GM18519 (cell line): ENCODE results near the gene ANGPT4.
"Not testable (repeated sequence)": the region's sequence is repeated elsewhere in the genome, so short reads cannot be mapped to it uniquely, and the experiment has no call there.

Experiments used
- ATAC-seq: cut with Tn5 transposase; IDR thresholded peaks from one replicate; pipeline ENCODE4 v1.9.1; 2021; ENCODE audit warnings: mild to moderate bottlenecking, moderate library complexity; ENCODE audit not compliant: unreplicated experiment, low FRiP score

The ANGPT4 gene

GRCh38 chr20:830011-830521 is 86.1 kb downstream of the ANGPT4 start:
- ATAC-seq = no peak

GRCh38 chr20:829551-829950 is 86.6 kb downstream of the ANGPT4 start:
- ATAC-seq = no peak

DNA sequence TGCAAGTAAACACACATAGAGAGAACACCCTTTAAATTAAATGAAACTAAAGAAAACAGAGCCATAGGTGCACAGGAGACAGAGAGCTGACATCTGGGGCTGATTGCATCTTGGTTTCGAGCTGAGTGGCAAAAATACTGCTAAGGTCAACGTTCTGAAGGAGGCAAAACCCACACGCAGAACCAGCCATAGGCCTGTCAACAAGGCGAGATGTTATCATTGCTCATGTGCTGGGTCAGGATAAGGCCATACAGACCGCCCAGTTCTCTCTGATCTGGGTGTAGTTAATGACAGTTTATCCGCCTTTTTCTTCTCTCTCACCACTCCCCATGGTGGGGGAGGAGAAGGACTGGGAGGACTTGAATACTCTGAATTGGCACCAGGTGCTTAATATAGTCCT is 87.1 kb downstream of the ANGPT4 start:
- no peak for ATAC-seq

DNA sequence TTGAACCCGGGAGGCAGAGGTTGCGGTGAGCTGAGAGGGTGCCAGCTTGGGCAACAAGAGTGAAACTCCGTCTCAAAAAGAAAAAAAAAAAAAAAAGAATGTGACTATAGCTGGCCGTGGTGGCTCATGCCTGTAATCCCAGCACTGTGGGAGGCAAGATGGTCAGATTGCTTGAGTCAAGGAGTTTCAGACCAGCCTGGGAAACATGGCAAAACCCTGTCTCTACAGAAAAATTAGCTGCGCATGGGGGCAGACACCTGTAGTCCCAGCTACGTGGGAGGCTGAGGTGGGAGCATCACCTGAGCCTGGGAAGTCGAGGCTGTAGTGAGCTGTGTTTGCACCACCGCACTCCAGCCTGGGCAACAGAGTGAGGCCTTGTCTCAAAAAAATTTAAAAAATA is 88.2 kb downstream of the ANGPT4 start:
- not testable (repeated sequence) for ATAC-seq

DNA sequence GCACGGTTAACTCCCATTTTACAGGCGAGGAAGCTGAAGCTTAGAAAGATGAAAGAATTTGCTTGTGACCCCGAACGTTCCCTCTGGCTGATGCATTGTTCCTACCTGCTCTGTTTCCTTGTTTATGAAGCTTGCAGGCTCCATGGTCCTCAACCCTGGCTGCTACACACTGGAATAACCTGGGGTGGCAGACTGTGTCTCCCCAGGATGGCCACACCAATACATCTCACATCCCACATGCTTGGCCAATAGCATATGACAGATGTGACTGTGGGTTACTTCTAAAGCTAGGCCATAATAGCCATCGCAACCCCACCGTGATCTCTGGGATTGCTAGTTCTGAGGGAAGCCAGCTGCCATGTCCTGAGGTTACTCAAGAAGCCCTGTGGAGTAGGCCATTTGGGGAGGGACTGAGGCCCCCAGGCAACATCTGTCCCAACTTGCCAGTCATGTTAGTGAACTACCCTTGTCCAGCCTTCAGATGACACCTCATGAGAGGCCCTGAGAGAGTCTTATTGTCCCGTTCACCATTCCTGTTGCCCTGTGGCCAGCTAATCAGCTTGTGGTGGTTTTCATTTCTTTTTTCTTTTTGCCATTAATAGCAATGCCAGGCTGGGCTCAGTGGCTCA is 89.3 kb downstream of the ANGPT4 start:
- no peak for ATAC-seq

DNA sequence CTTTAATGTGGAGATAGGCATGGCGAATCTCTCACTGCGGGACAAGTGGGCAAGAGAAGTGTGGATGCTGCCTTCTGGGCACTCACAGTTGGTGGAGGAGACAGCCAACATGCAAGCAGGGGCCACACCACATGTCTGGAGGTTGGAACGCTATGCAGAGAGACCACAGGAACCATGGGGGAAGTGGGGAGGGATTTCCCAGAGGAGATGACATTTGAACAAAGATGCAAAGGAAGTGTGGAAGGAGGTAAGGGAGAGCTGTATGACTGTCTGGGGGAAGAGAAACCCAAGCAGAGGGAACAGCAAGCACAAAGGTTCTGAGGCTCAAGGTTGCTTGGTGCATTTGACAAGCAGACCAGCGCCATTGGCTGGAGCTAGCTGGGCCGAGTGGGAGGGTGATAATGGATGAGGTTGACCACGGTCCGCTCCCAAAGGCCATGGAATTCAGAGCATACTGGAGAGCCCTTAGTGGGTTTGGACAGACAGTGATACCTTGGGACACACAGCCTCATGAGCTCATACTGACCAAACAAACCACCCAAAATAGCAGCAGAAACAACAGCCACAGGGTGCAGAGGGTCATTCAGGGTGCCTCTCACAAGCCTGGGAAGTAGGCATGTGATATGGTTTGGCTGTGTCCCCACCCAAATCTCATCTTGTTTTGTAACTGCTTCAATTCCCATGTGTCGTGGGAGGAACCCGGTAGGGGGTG is 90.3 kb downstream of the ANGPT4 start:
- no peak for ATAC-seq

GRCh38 chr20:824916-825315 is 91.2 kb downstream of the ANGPT4 start:
- ATAC-seq = no peak

DNA sequence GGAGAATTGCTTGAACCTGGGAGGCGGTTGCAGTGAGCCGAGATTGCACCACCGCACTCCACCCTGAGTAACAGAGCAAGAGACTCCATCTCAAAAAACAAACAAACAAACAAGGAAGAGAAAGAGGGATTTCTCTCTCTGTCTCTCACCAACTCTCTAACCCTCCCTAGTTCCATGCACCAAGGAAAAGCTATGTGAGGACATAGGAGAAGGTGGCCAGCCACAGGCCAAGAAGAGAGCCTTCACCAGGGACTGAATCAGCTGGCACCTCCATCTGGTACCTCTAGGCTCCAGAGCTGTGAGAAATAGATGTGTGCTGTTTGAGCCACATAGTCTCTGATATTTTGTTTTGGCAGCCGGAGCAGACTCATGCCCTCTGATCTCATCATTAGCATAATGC is 91.6 kb downstream of the ANGPT4 start:
- ATAC-seq = no peak

DNA sequence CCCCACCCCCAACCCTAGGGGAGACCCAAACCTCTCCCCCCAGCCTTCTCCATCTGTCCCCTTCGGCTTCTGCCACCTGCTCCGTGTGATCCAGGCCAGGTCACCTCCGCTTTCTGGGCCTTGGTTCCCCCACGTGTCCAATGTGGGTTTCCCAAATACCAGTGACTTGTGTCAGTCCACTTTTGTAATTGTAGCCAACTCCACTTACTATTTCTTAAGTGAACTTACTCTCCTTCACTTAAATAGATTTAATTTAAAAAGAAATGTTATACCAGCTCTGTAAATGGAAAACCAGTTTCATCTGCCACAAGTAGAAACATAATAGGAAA is 92.6 kb downstream of the ANGPT4 start:
- no peak for ATAC-seq

- ATAC-seq = no peak
Observed at GRCh38 chr20:822651-823573, 93.2 kb downstream of the ANGPT4 start.

GRCh38 chr20:821731-822065 is 94.4 kb downstream of the ANGPT4 start:
- ATAC-seq = no peak

DNA sequence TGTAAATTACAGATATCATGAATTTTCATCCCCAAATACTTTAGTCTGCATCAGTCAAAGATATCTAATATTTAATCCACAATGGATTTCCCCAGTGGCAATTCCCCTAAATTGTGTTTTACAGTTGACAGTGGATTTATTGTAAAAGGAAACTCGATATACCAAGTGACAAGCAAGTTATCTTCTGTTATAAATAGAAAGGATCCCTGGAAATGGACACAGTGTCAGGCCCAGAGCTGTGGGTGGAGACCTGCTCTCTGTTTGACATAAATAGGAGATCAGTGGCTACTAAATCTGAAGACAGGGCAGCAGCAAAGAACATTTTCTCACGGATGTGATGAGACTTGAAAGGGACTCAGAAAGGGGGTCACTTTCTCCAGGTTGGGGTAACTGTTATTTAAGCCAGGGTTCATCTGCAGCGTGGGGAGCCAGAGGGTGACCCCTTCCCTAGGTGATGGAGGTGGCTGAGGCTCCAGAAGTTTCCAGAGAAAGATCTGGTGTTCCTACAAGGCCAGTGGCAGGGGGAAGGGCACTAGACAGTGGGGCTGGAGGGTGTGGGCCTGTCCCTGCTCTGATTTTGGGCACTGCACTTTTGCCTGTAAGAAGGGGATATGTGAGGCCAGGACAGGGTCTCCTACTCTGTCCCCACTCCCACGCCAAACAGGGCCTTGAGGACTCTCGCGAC is 94.9 kb downstream of the ANGPT4 start:
- no peak for ATAC-seq

- no peak for ATAC-seq
Observed at GRCh38 chr20:820323-820953, 95.7 kb downstream of the ANGPT4 start.
